ENCODE measurements around the gene ZSWIM6. TPM values are rescaled to one million over a fixed set of nuclear protein-coding genes. Genes with fewer than 3 reads are reported as not detected.
A peak's percentile ranks its signal among the peaks of the same experiment; 100 is the strongest.

Gene ZSWIM6
- total RNA-seq, 1 experiment from 2014 or later = 3.4 TPM

- peaks cover 3% of the 10 kb centered on the region; the same call in 1 of the 2 replicates for H4K20me1 ChIP-seq (ENCODE audit: low read length)
- no peaks in the 10 kb centered on the region for H3F3A ChIP-seq (ENCODE audit: low read length, unreplicated experiment)
- no peak overlapping the region for H3K4me3 ChIP-seq (ENCODE audit: low read length)
- ChIA-PET POLR2A (ENCODE audit: unreplicated experiment) (no interaction called here), CTCF (no interaction called here)
- no peaks in the 10 kb centered on the region for H3K27me3 ChIP-seq (ENCODE audit: low read length)
- H3K36me3 ChIP-seq (ENCODE audit: low read depth, low read length) = no peaks in the 10 kb centered on the region
- no TSS peak for BruUV-seq (replicated peaks)
- H3K4me2 ChIP-seq (ENCODE audit: low read length) = no peak overlapping the region
- no peak for ATAC-seq
- no peaks in the 10 kb centered on the region for H3K9me2 ChIP-seq (replicated peaks; ENCODE audit: low read length)
- H3K9ac ChIP-seq (ENCODE audit: low read length) = no peak overlapping the region
- H3K9me3 ChIP-seq (ENCODE audit: low read length) = no peaks in the 10 kb centered on the region
- peaks cover 40% of the 10 kb centered on the region for H3K79me2 ChIP-seq (ENCODE audit: low read length)
- intact Hi-C loops (cut with micrococcal nuclease) = loop anchor here (10.0 kb wide), 1 partner anchor 126 kb away; the partner anchor contains the start of gene ZSWIM6
- no peak for DNase-seq
- H3K27ac ChIP-seq (ENCODE audit: low read length) = no peak overlapping the region
- no peak for TF ChIP-seq CTCF (conservative IDR thresholded peaks at IDR 0.05; ENCODE audit: low read depth, low read length)
- TF ChIP-seq EZH2phosphoT487 (IDR thresholded peaks at IDR 0.05; ENCODE audit: borderline replicate concordance, low read length) = no peak
- no peak for TF ChIP-seq EZH2 (IDR thresholded peaks at IDR 0.05; ENCODE audit: low read length, unreplicated experiment)
- no peak overlapping the region for H2AFZ ChIP-seq (ENCODE audit: low read length)
- H3K4me1 ChIP-seq (ENCODE audit: insufficient read depth, low read length) = 0 out of 2 replicates have a peak, but pooled peaks cover 4% of the 10 kb centered on the region
Measured at GRCh38 chr5:61460471-61460870, 128.4 kb downstream of the ZSWIM6 start.

- H3K79me2 ChIP-seq (ENCODE audit: low read length) = peaks cover 49% of the 10 kb centered on the region
- H3K4me2 ChIP-seq (ENCODE audit: low read length) = no peak overlapping the region
- no peak overlapping the region for H2AFZ ChIP-seq (ENCODE audit: low read length)
- DNase-seq = no peak
- no peaks in the 10 kb centered on the region for H3K27me3 ChIP-seq (ENCODE audit: low read length)
- H3K36me3 ChIP-seq (ENCODE audit: low read depth, low read length) = no peaks in the 10 kb centered on the region
- ATAC-seq = peak; percentile 48
- no peaks in the 10 kb centered on the region for H3K9me2 ChIP-seq (replicated peaks; ENCODE audit: low read length)
- no peak overlapping the region for H3K27ac ChIP-seq (ENCODE audit: low read length)
- BruUV-seq (replicated peaks) = no TSS peak
- H3F3A ChIP-seq (ENCODE audit: low read length, unreplicated experiment) = no peaks in the 10 kb centered on the region
- TF ChIP-seq CTCF (conservative IDR thresholded peaks at IDR 0.05; ENCODE audit: low read depth, low read length) (no peak), EZH2phosphoT487 (IDR thresholded peaks at IDR 0.05; ENCODE audit: borderline replicate concordance, low read length) (no peak), EZH2 (IDR thresholded peaks at IDR 0.05; ENCODE audit: low read length, unreplicated experiment) (no peak)
- peaks cover 3% of the 10 kb centered on the region; the same call in 1 of the 2 replicates for H4K20me1 ChIP-seq (ENCODE audit: low read length)
- no peak overlapping the region for H3K9ac ChIP-seq (ENCODE audit: low read length)
- POLR2A ChIA-PET (ENCODE audit: unreplicated experiment) = no interaction called here
- no peak overlapping the region for H3K4me3 ChIP-seq (ENCODE audit: low read length)
- 0 out of 2 replicates have a peak, but pooled peaks cover 4% of the 10 kb centered on the region for H3K4me1 ChIP-seq (ENCODE audit: insufficient read depth, low read length)
- intact Hi-C loops (cut with micrococcal nuclease) = loop anchor here (10.0 kb wide), 1 partner anchor 127 kb away; the partner anchor contains the start of gene ZSWIM6
- no peaks in the 10 kb centered on the region for H3K9me3 ChIP-seq (ENCODE audit: low read length)
- CTCF ChIA-PET = no interaction called here
Measured at GRCh38 chr5:61461417-61461816, 129.4 kb downstream of the ZSWIM6 start.

GRCh38 chr5:61461926-61462325 lies 129.9 kb downstream of the ZSWIM6 start:
- Histone ChIP-seq H3K4me2 (ENCODE audit: low read length) (no peak overlapping the region), H3K9ac (ENCODE audit: low read length) (no peak overlapping the region), H3F3A (ENCODE audit: low read length, unreplicated experiment) (no peaks in the 10 kb centered on the region), H3K27me3 (ENCODE audit: low read length) (no peaks in the 10 kb centered on the region), H3K36me3 (ENCODE audit: low read depth, low read length) (no peaks in the 10 kb centered on the region), H3K4me1 (ENCODE audit: insufficient read depth, low read length) (0 out of 2 replicates have a peak, but pooled peaks cover 4% of the 10 kb centered on the region), H3K27ac (ENCODE audit: low read length) (no peak overlapping the region), H4K20me1 (ENCODE audit: low read length) (peaks cover 6% of the 10 kb centered on the region; the same call in 1 of the 2 replicates), H3K9me3 (ENCODE audit: low read length) (no peaks in the 10 kb centered on the region), H2AFZ (ENCODE audit: low read length) (no peak overlapping the region), H3K4me3 (ENCODE audit: low read length) (no peak overlapping the region), H3K79me2 (ENCODE audit: low read length) (peaks cover 54% of the 10 kb centered on the region), H3K9me2 (replicated peaks; ENCODE audit: low read length) (no peaks in the 10 kb centered on the region)
- BruUV-seq (replicated peaks) = no TSS peak
- no peak for ATAC-seq
- ChIA-PET CTCF (no interaction called here), POLR2A (ENCODE audit: unreplicated experiment) (no interaction called here)
- TF ChIP-seq EZH2 (IDR thresholded peaks at IDR 0.05; ENCODE audit: low read length, unreplicated experiment) (no peak), EZH2phosphoT487 (IDR thresholded peaks at IDR 0.05; ENCODE audit: borderline replicate concordance, low read length) (no peak), CTCF (conservative IDR thresholded peaks at IDR 0.05; ENCODE audit: low read depth, low read length) (no peak)
- intact Hi-C loops (cut with micrococcal nuclease) = loop anchor here (10.0 kb wide), 1 partner anchor 127 kb away; the partner anchor contains the start of gene ZSWIM6
- DNase-seq = no peak

Data from PC-3 (cell line).